ENCODE results near the gene TPMT.

DNA sequence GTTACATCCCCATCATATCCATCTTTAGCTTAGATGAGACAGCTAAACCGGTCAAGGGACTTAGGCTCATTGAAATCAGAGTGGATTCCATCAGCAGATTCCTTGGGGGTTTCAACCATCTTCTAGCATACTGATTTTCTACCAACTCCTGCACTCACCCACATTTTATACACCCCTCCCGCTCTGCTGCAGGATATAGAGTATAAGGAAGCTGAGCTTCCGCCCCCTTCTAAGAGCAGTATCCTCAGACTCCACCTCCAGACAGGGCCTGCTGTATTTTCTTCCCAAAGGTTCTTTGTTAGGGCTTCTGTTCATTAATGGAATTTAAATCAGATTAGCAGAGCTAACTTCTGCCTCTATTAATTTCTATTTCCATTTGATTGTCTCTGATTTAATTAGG lies 22.5 kb downstream of the TPMT start:
- TF ChIP-seq POLR2AphosphoS5 (IDR thresholded peaks at IDR 0.05): no peak
- no peak for TF ChIP-seq CTCF (IDR thresholded peaks at IDR 0.05)

Measured in prostate gland (tissue), 2 donors.